ENCODE results near the gene SYT5.

GRCh38 chr19:55175117-55175867, 4.8 kb downstream of the SYT5 start:
- TF ChIP-seq CTCF (IDR thresholded peaks at IDR 0.05; ENCODE audit: low read depth, low read length) (no peak), POLR2A (IDR thresholded peaks at IDR 0.05; ENCODE audit: extremely low read depth, insufficient read length) (no peak), MYC (IDR thresholded peaks at IDR 0.05; ENCODE audit: low read depth, low read length) (no peak)

Measured in NB4 (cell line).